NAMALWA (cell line): ENCODE data around the gene AKNA.
A peak's percentile ranks its signal among the peaks of the same experiment; 100 is the strongest.

Source experiments
- DNase-seq: peaks from one replicate; pipeline ENCODE4 v3.0.0-alpha.2; 2015; ENCODE audit warnings: low spot score

The AKNA gene

GRCh38 chr9:114387680-114388356, at the start of gene AKNA:
TSS of gene AKNA (minus strand) at chr9:114387982. CDS start at chr9:114381333, 6,649 bp downstream.
- peak; percentile 82 for DNase-seq

GRCh38 chr9:114437401-114437893, 49.7 kb upstream of the AKNA start:
- no peak for DNase-seq

GRCh38 chr9:114434878-114435311, 47.1 kb upstream of the AKNA start:
- DNase-seq, result peak; percentile 47

- DNase-seq, result no peak
Observed at GRCh38 chr9:114433720-114434255, 46.0 kb upstream of the AKNA start.

GRCh38 chr9:114433086-114433485, 45.3 kb upstream of the AKNA start:
- no peak for DNase-seq

GRCh38 chr9:114432323-114433067, 44.7 kb upstream of the AKNA start:
- DNase-seq, result no peak

GRCh38 chr9:114431770-114432169, 44.0 kb upstream of the AKNA start:
- DNase-seq, result no peak

GRCh38 chr9:114431003-114431402, 43.2 kb upstream of the AKNA start:
- DNase-seq, result no peak

- no peak for DNase-seq
Observed at GRCh38 chr9:114430457-114430856, 42.7 kb upstream of the AKNA start.

GRCh38 chr9:114429488-114429887, 41.7 kb upstream of the AKNA start:
- DNase-seq, result no peak

GRCh38 chr9:114428466-114428865, 40.7 kb upstream of the AKNA start:
- no peak for DNase-seq

GRCh38 chr9:114427644-114428043, 39.9 kb upstream of the AKNA start:
- no peak for DNase-seq

GRCh38 chr9:114426046-114426948, 38.5 kb upstream of the AKNA start:
- DNase-seq, result no peak

GRCh38 chr9:114425126-114425525, 37.3 kb upstream of the AKNA start:
- DNase-seq, result no peak

- no peak for DNase-seq
Observed at GRCh38 chr9:114424126-114424525, 36.3 kb upstream of the AKNA start.

GRCh38 chr9:114423181-114423580, 35.4 kb upstream of the AKNA start:
- DNase-seq, result no peak

- no peak for DNase-seq
Observed at GRCh38 chr9:114421147-114421546, 33.4 kb upstream of the AKNA start.

- DNase-seq, result no peak
Observed at GRCh38 chr9:114419796-114420195, 32.0 kb upstream of the AKNA start.

GRCh38 chr9:114418053-114418452, 30.3 kb upstream of the AKNA start:
- DNase-seq, result no peak

- no peak for DNase-seq
Observed at GRCh38 chr9:114417511-114417910, 29.7 kb upstream of the AKNA start.

GRCh38 chr9:114416906-114417305, 29.1 kb upstream of the AKNA start:
- DNase-seq, result no peak

GRCh38 chr9:114416290-114416689, 28.5 kb upstream of the AKNA start:
- no peak for DNase-seq
